Panc1 (cell line): Measurements from ENCODE around the gene AHDC1. TPM values are rescaled to one million over a fixed set of nuclear protein-coding genes. Genes with fewer than 3 reads are reported as not detected.

ENCODE experiments used
- ATAC-seq: fragments of 200-7000 bp; cut with Tn5 transposase; 2 replicates; pipeline ENCODE4 v1.9.1; 2020; ENCODE audit warnings: mild to moderate bottlenecking, moderate library complexity
- BruUV-seq: library from RNA; stranded (reverse); fragments of 400-500 nt; replicated peaks from 2 replicates; lab custom pipeline; 2021; lab: Mats Ljungman, UMichigan
- CTCF ChIA-PET: fragments of 300-600 bp; sonication (Branson Sonifier 250); formaldehyde crosslinking; loops from one replicate; lab custom pipeline; 2022; ENCODE audit warnings: antibody characterized with exemption; lab: Charles Lee
- POLR2A ChIA-PET: fragments of 300-600 bp; sonication (Branson Sonifier 250); formaldehyde crosslinking; loops from one replicate; lab custom pipeline; 2022; ENCODE audit warnings: antibody characterized with exemption; lab: Charles Lee
- DNase-seq: peaks from one replicate; pipeline ENCODE4 v3.0.0-alpha.2; 2010; ENCODE audit warnings: low read depth, low spot score
- H3K27ac ChIP-seq: 2 replicates; pipeline ENCODE4 v1.5.1; 2011; ENCODE audit warnings: mild to moderate bottlenecking, low read length, inconsistent platforms
- H3K27me3 ChIP-seq: fragments of 200-500 bp; sonication (Bioruptor generic); 2 replicates; pipeline ENCODE4 v1.6.0; 2014; ENCODE audit warnings: low read length, inconsistent platforms; ENCODE audit not compliant: control insufficient read depth, insufficient read depth
- H3K36me3 ChIP-seq: fragments of 200-500 bp; sonication (Bioruptor generic); 2 replicates; pipeline ENCODE4 v1.5.1; 2014; ENCODE audit warnings: inconsistent platforms, mild to moderate bottlenecking, low read length, moderate library complexity; ENCODE audit not compliant: control insufficient read depth, insufficient read depth
- H3K4me1 ChIP-seq: 2 replicates; pipeline ENCODE4 v1.5.1; 2011; ENCODE audit warnings: inconsistent platforms, mild to moderate bottlenecking, low read length, moderate library complexity; ENCODE audit not compliant: control insufficient read depth, insufficient read depth
- H3K4me3 ChIP-seq, 2 experiments: 2 replicates each; pipeline ENCODE4 v1.5.1; 2011 to 2012; ENCODE audit warnings: low read depth in 2 of 2, low read length in 2 of 2, mild to moderate bottlenecking in 2 of 2, inconsistent platforms in 1 of 2, moderate library complexity in 1 of 2
- H3K9me3 ChIP-seq: fragments of 200-500 bp; sonication (Bioruptor generic); 2 replicates; pipeline ENCODE4 v1.5.1; 2014; ENCODE audit warnings: low read depth, mild to moderate bottlenecking, inconsistent platforms, low read length, moderate library complexity; ENCODE audit not compliant: control insufficient read depth, insufficient read depth
- CTCF ChIP-seq: fragments of 450-650 bp; IDR thresholded peaks from 2 replicates; pipeline ENCODE4 v1.5.1; 2017; ENCODE audit warnings: mild to moderate bottlenecking
- POLR2AphosphoS5 ChIP-seq: IDR thresholded peaks from 2 replicates; pipeline ENCODE4 v1.6.1; 2012; ENCODE audit warnings: mild to moderate bottlenecking, low read depth, low read length, moderate library complexity
- REST ChIP-seq, 2 experiments: IDR thresholded peaks; 2 replicates each; pipeline ENCODE4 v1.6.1; 2011 to 2012; ENCODE audit warnings: low read depth in 2 of 2, control low read depth in 1 of 2, low read length in 1 of 2, mild to moderate bottlenecking in 1 of 2, moderate library complexity in 1 of 2; ENCODE audit not compliant: insufficient read depth in 1 of 2
- SIN3A ChIP-seq: IDR thresholded peaks from 2 replicates; pipeline ENCODE4 v1.6.1; 2012; ENCODE audit warnings: low read depth, mild to moderate bottlenecking, low read length, moderate library complexity, borderline replicate concordance; ENCODE audit not compliant: insufficient read depth
- TCF7L2 ChIP-seq: IDR thresholded peaks from 2 replicates; pipeline ENCODE4 v1.6.1; 2011; ENCODE audit warnings: mild to moderate bottlenecking, low read depth, low read length, inconsistent platforms
- in situ Hi-C: cut with HindIII; loops from 2 replicates; pipeline ENCODE4 v1.10.0; 2016; ENCODE audit warnings: low sequenced_read_pairs, low pct_unique_long_range_greater_than_20kb
- intact Hi-C: fragments of 100-400 bp; cut with micrococcal nuclease; formaldehyde crosslinking; loops from one replicate; pipeline ENCODE4 v1.10.0; 2022; ENCODE audit not compliant: unreplicated experiment
- total RNA-seq: library from RNA; stranded (reverse); gene quantifications from one replicate; pipeline ENCODE4 v1.2.1, GENCODE V29; 2021; ENCODE audit not compliant: unreplicated experiment

The AHDC1 gene
- total RNA-seq, 1 experiment from 2014 or later: 47.1 TPM

- no peak for TF ChIP-seq CTCF
- TF ChIP-seq POLR2AphosphoS5: no peak
- TF ChIP-seq REST (IDR thresholded peaks at IDR 0.05; ENCODE audit: insufficient read depth in 1 of 2, low read depth in 2 of 2, low read length in 1 of 2): no peak
- ChIA-PET POLR2A (no interaction called here), CTCF (interaction anchor here (0.5 to 1.4 kb wide), 2 partner anchors 20 to 67 kb away, joined by 6 to 7 read pairs; partner anchors contain the start of gene AHDC1)
- no TSS peak for BruUV-seq
- in situ Hi-C loops (no loop called here), intact Hi-C loops (no loop called here)
- ATAC-seq (peak; percentile 61), DNase-seq (no peak)
- peak overlapping the region; percentile 76 for H3K27ac ChIP-seq
- H3K36me3 ChIP-seq: peaks cover 2% of the 10 kb centered on the region; the same call in 1 of the 2 replicates
- peaks cover 55% of the 10 kb centered on the region for H3K4me1 ChIP-seq
- no peaks in the 10 kb centered on the region for H3K27me3 ChIP-seq
- no peaks in the 10 kb centered on the region for H3K9me3 ChIP-seq
- no peak overlapping the region for H3K4me3 ChIP-seq
Observed at GRCh38 chr1:27536767-27537166, 67.2 kb downstream of the AHDC1 start.

- intact Hi-C loops: no loop called here
- TF ChIP-seq POLR2AphosphoS5 (no peak), REST (IDR thresholded peaks at IDR 0.05; ENCODE audit: insufficient read depth in 1 of 2, low read depth in 2 of 2, low read length in 1 of 2) (no peak), SIN3A (no peak), TCF7L2 (no peak), CTCF (no peak)
- Histone ChIP-seq H3K9me3 (no peaks in the 10 kb centered on the region), H3K27ac (peak overlapping the region; percentile 41), H3K4me3 (no peak overlapping the region), H3K27me3 (no peaks in the 10 kb centered on the region), H3K4me1 (peaks cover 52% of the 10 kb centered on the region), H3K36me3 (peaks cover 2% of the 10 kb centered on the region; the same call in 1 of the 2 replicates)
- ATAC-seq: no peak
- CTCF ChIA-PET: no interaction called here
- POLR2A ChIA-PET: no interaction called here
- BruUV-seq: no TSS peak
- in situ Hi-C loops: no loop called here
- DNase-seq: no peak
Observed at GRCh38 chr1:27536010-27536757, 67.8 kb downstream of the AHDC1 start.
